HepG2 (cell line): Measurements from ENCODE around the gene CLEC10A. TPM values are rescaled to one million over a fixed set of nuclear protein-coding genes. Genes with fewer than 3 reads are reported as not detected.

Experiments used
- BRCA1 ChIP-seq: sonication (generic); formaldehyde crosslinking; IDR thresholded peaks from 2 replicates; pipeline ENCODE4 v1.4.0; 2020; ENCODE audit warnings: missing genetic modification reagents
- BRF2 ChIP-seq: sonication (generic); formaldehyde crosslinking; IDR thresholded peaks from 2 replicates; pipeline ENCODE4 v1.8.1; 2022; ENCODE audit warnings: mild to moderate bottlenecking, missing genetic modification reagents
- CTCF ChIP-seq: sonication (generic); formaldehyde crosslinking; IDR thresholded peaks from 2 replicates; pipeline ENCODE4 v1.5.0; 2020; ENCODE audit warnings: mild to moderate bottlenecking, missing genetic modification reagents, moderate library complexity
- FOSL2 ChIP-seq: sonication (generic); formaldehyde crosslinking; IDR thresholded peaks from 2 replicates; pipeline ENCODE4 v1.4.0; 2020; ENCODE audit warnings: missing genetic modification reagents
- GABPB1 ChIP-seq: IDR thresholded peaks from 2 replicates; pipeline ENCODE4 v1.6.1; 2016; ENCODE audit warnings: mild to moderate bottlenecking, missing genetic modification reagents, moderate library complexity, missing compliant biosample characterization
- KLF11 ChIP-seq: IDR thresholded peaks from 2 replicates; pipeline ENCODE4 v1.6.1; 2016; ENCODE audit warnings: missing compliant biosample characterization
- MTF2 ChIP-seq: sonication (generic); formaldehyde crosslinking; IDR thresholded peaks from 2 replicates; pipeline ENCODE4 v1.5.0; 2020; ENCODE audit warnings: missing genetic modification reagents, borderline replicate concordance
- NR2F6 ChIP-seq, 2 experiments: IDR thresholded peaks; 2 replicates each; pipeline ENCODE4 v1.6.1; 2016; ENCODE audit warnings: antibody characterized with exemption in 1 of 2, mild to moderate bottlenecking in 1 of 2
- POLR2AphosphoS5 ChIP-seq: IDR thresholded peaks from 2 replicates; pipeline ENCODE4 v1.6.1; 2012; ENCODE audit warnings: low read depth, low read length
- POLR2G ChIP-seq: fragments of 200-400 bp; formaldehyde crosslinking; IDR thresholded peaks from 2 replicates; pipeline ENCODE4 v1.6.1; 2018; ENCODE audit warnings: mild to moderate bottlenecking, low read depth, low read length, moderate library complexity
- RBFOX2 ChIP-seq: fragments of 200-400 bp; formaldehyde crosslinking; IDR thresholded peaks from 2 replicates; pipeline ENCODE4 v1.6.1; 2017; ENCODE audit warnings: low read depth, mild to moderate bottlenecking, low read length
- RCOR2 ChIP-seq: IDR thresholded peaks from 2 replicates; pipeline ENCODE4 v1.6.1; 2016; ENCODE audit warnings: missing biosample characterization, missing genetic modification reagents
- RFX5 ChIP-seq: IDR thresholded peaks from 2 replicates; pipeline ENCODE4 v1.6.1; 2011; ENCODE audit warnings: low read depth, low read length, improper control_type of control experiment
- SOX13 ChIP-seq, 3 experiments: fragments of 450-650 bp in 1 of 3; sonication (generic) in 1 of 3; formaldehyde crosslinking in 1 of 3; IDR thresholded peaks in 2 of 3; conservative IDR thresholded peaks in 1 of 3; 2 replicates each; pipeline versions ENCODE4 v1.5.0 to v1.6.1; 2016 to 2020; ENCODE audit warnings: antibody characterized with exemption in 1 of 3, mild to moderate bottlenecking in 1 of 3, missing compliant biosample characterization in 1 of 3, missing genetic modification reagents in 1 of 3, moderate library complexity in 1 of 3
- SP1 ChIP-seq, 2 experiments: fragments of 450-650 bp in 1 of 2; sonication (generic) in 1 of 2; formaldehyde crosslinking in 1 of 2; IDR thresholded peaks; 2 replicates each; pipeline versions ENCODE4 v1.4.0 to v1.6.1; 2016 to 2020; ENCODE audit warnings: missing genetic modification reagents in 1 of 2
- SUZ12 ChIP-seq: fragments of 150-350 bp; IDR thresholded peaks from 2 replicates; pipeline ENCODE4 v1.6.1; 2014; ENCODE audit warnings: low read depth, low read length
- ZBTB38 ChIP-seq: sonication (generic); formaldehyde crosslinking; IDR thresholded peaks from 2 replicates; pipeline ENCODE4 v1.5.1; 2020; ENCODE audit warnings: mild to moderate bottlenecking, missing genetic modification reagents
- ZNF225 ChIP-seq: sonication (generic); formaldehyde crosslinking; IDR thresholded peaks from 2 replicates; pipeline ENCODE4 v1.4.0; 2020; ENCODE audit warnings: mild to moderate bottlenecking, missing genetic modification reagents
- ZNF260 ChIP-seq: sonication (generic); formaldehyde crosslinking; IDR thresholded peaks from 2 replicates; pipeline ENCODE4 v1.4.0; 2020; ENCODE audit warnings: missing genetic modification reagents, low read depth, mild to moderate bottlenecking, borderline replicate concordance
- ZNF263 ChIP-seq: sonication (generic); formaldehyde crosslinking; IDR thresholded peaks from 2 replicates; pipeline ENCODE4 v1.4.0; 2020; ENCODE audit warnings: missing genetic modification reagents
- ZNF460 ChIP-seq: sonication (generic); formaldehyde crosslinking; IDR thresholded peaks from 2 replicates; pipeline ENCODE4 v1.5.1; 2020; ENCODE audit warnings: missing genetic modification reagents, mild to moderate bottlenecking, borderline replicate concordance
- ZNF512 ChIP-seq: sonication (generic); formaldehyde crosslinking; IDR thresholded peaks from 2 replicates; pipeline ENCODE4 v1.4.0; 2020; ENCODE audit warnings: mild to moderate bottlenecking, missing genetic modification reagents
- ZNF605 ChIP-seq: sonication (generic); formaldehyde crosslinking; IDR thresholded peaks from 2 replicates; pipeline ENCODE4 v1.8.0; 2022; ENCODE audit warnings: mild to moderate bottlenecking, missing genetic modification reagents
- ZNF781 ChIP-seq: sonication (generic); formaldehyde crosslinking; IDR thresholded peaks from 2 replicates; pipeline ENCODE4 v1.5.1; 2020; ENCODE audit warnings: borderline replicate concordance, mild to moderate bottlenecking, missing genetic modification reagents; ENCODE audit errors: not compliant biosample characterization
- polyA plus RNA-seq, 8 experiments: library from polyadenylated mRNA; depleted of rRNA in 3 of 8; stranded (reverse) in 7 of 8; unstranded in 1 of 8; fragments of >200 nt; fragmentation: Illumina TruSeq in 4 of 8; extraction: Trizol in 4 of 8; gene quantifications; 2 replicates each; pipeline versions ENCODE4 v1.2.1 to v1.2.3, GENCODE V29; 2011 to 2016; ENCODE audit warnings: low read depth in 4 of 8, missing spikeins in 1 of 8, mixed read lengths in 1 of 8; ENCODE audit not compliant: insufficient read depth in 1 of 8
- total RNA-seq, 5 experiments: library from RNA; depleted of rRNA; stranded (reverse); fragments of >200 nt; fragmentation: Illumina TruSeq; extraction: Trizol; gene quantifications; 2 replicates each; pipeline ENCODE4 v1.2.3, GENCODE V29; 2016; ENCODE audit warnings: low read depth in 1 of 5

Gene CLEC10A
- total and polyA plus RNA-seq, 2 of the 13 experiments (the other 11 are each of a cell fraction or from before 2014, with no cell fraction given): 0.33 TPM; not detected in 1

- TF ChIP-seq NR2F6 (IDR thresholded peaks at IDR 0.05) (no peak), NR2F6 (CRISPR knock-in tag; IDR thresholded peaks at IDR 0.05) (0 out of 2 replicates have a peak, but pooled peaks have one; percentile 10), BRCA1 (CRISPR knock-in tag) (no peak), FOSL2 (peak; percentile 3; the same call in 1 of the 2 replicates), POLR2G (peak; percentile 48; the same call in 1 of the 2 replicates), POLR2AphosphoS5 (0 out of 2 replicates have a peak, but pooled peaks have one; percentile 21), ZNF605 (CRISPR knock-in tag) (0 out of 2 replicates have a peak, but pooled peaks have one; percentile 12), ZNF225 (CRISPR knock-in tag) (peak; percentile 52; the same call in 1 of the 2 replicates), BRF2 (no peak), MTF2 (CRISPR knock-in tag) (0 out of 2 replicates have a peak, but pooled peaks have one; percentile 33), SOX13 (IDR thresholded peaks at IDR 0.05) (no peak), SOX13 (CRISPR knock-in tag; conservative IDR thresholded peaks at IDR 0.05 in 1 of 2, IDR thresholded peaks at IDR 0.05 in 1 of 2) (0 out of 4 replicates have a peak, but pooled peaks of 1 of the 2 experiments have one; percentile 5), KLF11 (0 out of 2 replicates have a peak, but pooled peaks have one; percentile 27), ZNF263 (peak; percentile 40; the same call in 1 of the 2 replicates), ZNF260 (no peak), GABPB1 (CRISPR knock-in tag) (peak; percentile 20; the same call in 1 of the 2 replicates), SUZ12 (no peak), RCOR2 (peak; percentile 17; the same call in 1 of the 2 replicates), ZBTB38 (peak; percentile 52), ZNF460 (CRISPR knock-in tag) (peak; percentile 52; the same call in 1 of the 2 replicates), SP1 (IDR thresholded peaks at IDR 0.05) (no peak), SP1 (CRISPR knock-in tag; IDR thresholded peaks at IDR 0.05) (no peak), RBFOX2 (0 out of 2 replicates have a peak, but pooled peaks have one; percentile 29), CTCF (CRISPR knock-in tag) (peak; percentile 25; the same call in 1 of the 2 replicates), ZNF781 (CRISPR knock-in tag) (no peak), ZNF512 (CRISPR knock-in tag) (no peak), RFX5 (no peak)
Observed at GRCh38 chr17:7112510-7113108, 32.6 kb upstream of the CLEC10A start (continued).
